Endothelial cell of umbilical vein (primary cell): ENCODE data around the gene PAX2. TPM values are rescaled to one million over a fixed set of nuclear protein-coding genes. Genes with fewer than 3 reads are reported as not detected.

Experiments used
- BruUV-seq: library from RNA; stranded (reverse); fragments of 400-500 nt; replicated peaks from 2 replicates; lab custom pipeline; 2021; lab: Mats Ljungman, UMichigan
- CTCF ChIA-PET: fragments of 300-600, 350-600 bp; sonication (Branson Sonifier 250); formaldehyde crosslinking; loops from one replicate; lab custom pipeline; 2021; ENCODE audit warnings: antibody characterized with exemption, inconsistent platforms; lab: Charles Lee
- POLR2A ChIA-PET: fragments of 300-600, 350-600 bp; sonication (Branson Sonifier 250); formaldehyde crosslinking; loops from one replicate; lab custom pipeline; 2021; ENCODE audit warnings: antibody characterized with exemption, inconsistent platforms; lab: Charles Lee
- DNase-seq: peaks from one replicate; pipeline ENCODE4 v3.0.0-alpha.2; 2011; ENCODE audit warnings: low read depth, low spot score
- FAIRE-seq: peaks from 2 replicates; lab custom pipeline; 2011; peaks lifted over from hg19 to GRCh38; lab: Jason Lieb, UNC
- H2AFZ ChIP-seq: 2 replicates; pipeline ENCODE4 v1.6.0; 2012; ENCODE audit warnings: low read depth, low read length, control low read depth, inconsistent platforms
- H3K27ac ChIP-seq: 2 replicates; pipeline ENCODE4 v1.5.1; 2011; ENCODE audit warnings: low read depth, mild to moderate bottlenecking, control low read depth, low read length, moderate library complexity; ENCODE audit not compliant: insufficient read depth
- H3K27me3 ChIP-seq, 2 experiments: 2 replicates each; pipeline versions ENCODE4 v1.6.0 to v1.6.1; 2011; ENCODE audit warnings: low read length in 2 of 2, mixed read lengths in 1 of 2; ENCODE audit not compliant: control insufficient read depth in 2 of 2, insufficient read depth in 2 of 2
- H3K36me3 ChIP-seq, 2 experiments: 2 replicates in 1 of 2; 3 replicates in 1 of 2; pipeline ENCODE4 v1.5.1; 2011; ENCODE audit warnings: low read length in 2 of 2, mild to moderate bottlenecking in 1 of 2, moderate library complexity in 1 of 2; ENCODE audit not compliant: control insufficient read depth in 2 of 2, insufficient read depth in 2 of 2; ENCODE audit errors: extremely low read depth in 1 of 2
- H3K4me1 ChIP-seq: 3 replicates; pipeline ENCODE4 v1.5.1; 2011; ENCODE audit warnings: mild to moderate bottlenecking, low read length; ENCODE audit not compliant: control insufficient read depth, insufficient read depth; ENCODE audit errors: extremely low read depth
- H3K4me2 ChIP-seq: 2 replicates; pipeline ENCODE4 v1.6.1; 2011; ENCODE audit warnings: low read length, control low read depth, mixed read lengths; ENCODE audit not compliant: insufficient read depth
- H3K4me3 ChIP-seq, 3 experiments: fragments of 200-600 bp in 1 of 3; sonication (generic), shearing (Covaris generic) in 1 of 3; replicated peaks in 1 of 3; 2 replicates each; pipeline ENCODE4 v1.5.1; 2011 to 2016; ENCODE audit warnings: control low read depth in 3 of 3, low read length in 3 of 3, mild to moderate bottlenecking in 2 of 3, inconsistent platforms in 1 of 3, low read depth in 1 of 3, moderate library complexity in 1 of 3; ENCODE audit not compliant: insufficient read depth in 1 of 3
- H3K79me2 ChIP-seq: 2 replicates; pipeline ENCODE4 v1.6.0; 2012; ENCODE audit warnings: low read length, inconsistent platforms; ENCODE audit not compliant: control insufficient read depth, insufficient read depth
- H3K9ac ChIP-seq: replicated peaks from 2 replicates; pipeline ENCODE3; 2011; ENCODE audit warnings: low read length, control low read depth; ENCODE audit not compliant: insufficient read depth; ENCODE audit errors: extremely low read depth
- H3K9me1 ChIP-seq: replicated peaks from 3 replicates; pipeline ENCODE4 v1.6.0; 2011; ENCODE audit warnings: mild to moderate bottlenecking, low read length; ENCODE audit not compliant: control insufficient read depth, insufficient read depth; ENCODE audit errors: extremely low read depth
- H3K9me3 ChIP-seq: replicated peaks from 2 replicates; pipeline ENCODE4 v1.5.1; 2012; ENCODE audit warnings: low read length, inconsistent platforms; ENCODE audit not compliant: control insufficient read depth, insufficient read depth
- H4K20me1 ChIP-seq: replicated peaks from 2 replicates; pipeline ENCODE3; 2011; ENCODE audit warnings: mild to moderate bottlenecking, low read length; ENCODE audit not compliant: control insufficient read depth, insufficient read depth; ENCODE audit errors: extremely low read depth
- CTCF ChIP-seq, 2 donors: IDR thresholded peaks; 1 replicate in 1 of 2; 2 replicates in 1 of 2; pipeline ENCODE4 v1.5.1; 2011; ENCODE audit warnings: low read length in 2 of 2, mild to moderate bottlenecking in 2 of 2, moderate library complexity in 2 of 2, control low read depth in 1 of 2, inconsistent platforms in 1 of 2, low read depth in 1 of 2; ENCODE audit not compliant: insufficient read depth in 1 of 2; ENCODE audit errors: extremely low read depth in 1 of 2
- EZH2 ChIP-seq: IDR thresholded peaks from 2 replicates; pipeline ENCODE4 v1.6.1; 2012; ENCODE audit warnings: borderline replicate concordance, low read depth, mild to moderate bottlenecking, moderate library complexity, low read length, inconsistent platforms; ENCODE audit not compliant: severe bottlenecking
- FOS ChIP-seq: IDR thresholded peaks from 2 replicates; pipeline ENCODE4 v1.6.1; 2011; ENCODE audit warnings: mild to moderate bottlenecking, low read length, moderate library complexity, borderline replicate concordance; ENCODE audit not compliant: insufficient read depth
- GATA2 ChIP-seq: IDR thresholded peaks from 2 replicates; pipeline ENCODE4 v1.7.0; 2011; ENCODE audit warnings: low read depth, mild to moderate bottlenecking, moderate library complexity, mixed read lengths, low read length; ENCODE audit not compliant: insufficient read length, insufficient read depth
- JUN ChIP-seq: IDR thresholded peaks from 2 replicates; pipeline ENCODE4 v1.6.1; 2011; ENCODE audit warnings: borderline replicate concordance, low read depth; ENCODE audit not compliant: insufficient read length, insufficient read depth
- MAX ChIP-seq: IDR thresholded peaks from 2 replicates; pipeline ENCODE4 v1.6.1; 2011; ENCODE audit not compliant: insufficient read depth, insufficient read length
- MYC ChIP-seq: IDR thresholded peaks from one replicate; pipeline ENCODE4 v1.6.1; 2011; ENCODE audit warnings: mild to moderate bottlenecking, low read depth, low read length
- POLR2A ChIP-seq: IDR thresholded peaks from 2 replicates; pipeline ENCODE4 v1.6.1; 2012; ENCODE audit warnings: low read depth, mild to moderate bottlenecking, control low read depth, low read length
- POLR2AphosphoS5 ChIP-seq: IDR thresholded peaks from 2 replicates; pipeline ENCODE4 v1.6.1; 2012; ENCODE audit warnings: low read depth, mild to moderate bottlenecking, control low read depth, low read length, moderate library complexity; ENCODE audit not compliant: insufficient read depth
- dilution Hi-C: fragments of 300-500 bp; cut with MboI; formaldehyde crosslinking; loops from one replicate; pipeline ENCODE4 v1.15.0; 2019; ENCODE audit warnings: low sequenced_read_pairs; ENCODE audit not compliant: extremely low pct_ligation_motif_present
- intact Hi-C: fragments of 100-400 bp; cut with micrococcal nuclease; formaldehyde crosslinking; loops from one replicate; pipeline ENCODE4 v1.10.0; 2022
- polyA plus RNA-seq, 4 experiments: library from polyadenylated mRNA; depleted of rRNA in 3 of 4; stranded (reverse) in 3 of 4; unstranded in 1 of 4; fragments of >200 nt; gene quantifications; 2 replicates each; pipeline versions ENCODE4 v1.2.1 to v1.2.3, GENCODE V29; 2011 to 2012; ENCODE audit warnings: missing spikeins in 1 of 4
- total RNA-seq: library from RNA; stranded (reverse); gene quantifications from 2 replicates; pipeline ENCODE4 v1.2.3, GENCODE V29; 2021

The PAX2 gene
- total and polyA plus RNA-seq, 2 donors (not counting 3 experiments of a cell fraction or from before 2014, with no cell fraction given), result not detected

- DNase-seq (no peak), FAIRE-seq (no peak)
- ChIA-PET CTCF (interaction anchor here (0.8 to 1.2 kb wide), 3 partner anchors 8 to 12 kb away, joined by 3 to 5 read pairs (median 3); no protein-coding TSS in a partner anchor), POLR2A (no interaction called here)
- Histone ChIP-seq H3K9me1 (no peaks in the 10 kb centered on the region), H4K20me1 (no peaks in the 10 kb centered on the region), H3K9ac (no peak overlapping the region), H2AFZ (no peak overlapping the region), H3K36me3 (no peaks in the 10 kb centered on the region), H3K4me2 (no peak overlapping the region), H3K4me1 (no peaks in the 10 kb centered on the region), H3K9me3 (no peaks in the 10 kb centered on the region), H3K27ac (no peak overlapping the region), H3K27me3 (peaks cover 88 to 89% of the 10 kb centered on the region in 2 experiments), H3K79me2 (no peaks in the 10 kb centered on the region), H3K4me3 (no peak overlapping the region)
- dilution Hi-C loops, result no loop called here
- no peak for TF ChIP-seq MAX
- TF ChIP-seq JUN, result no peak
- TF ChIP-seq EZH2, result no peak
- TF ChIP-seq FOS, result no peak
- no peak for TF ChIP-seq POLR2AphosphoS5
- no peak for TF ChIP-seq CTCF (IDR thresholded peaks at IDR 0.05; ENCODE audit: extremely low read depth in 1 of 2, insufficient read depth in 1 of 2, low read depth in 1 of 2, low read length in 2 of 2)
- TF ChIP-seq POLR2A, result no peak
- no peak for TF ChIP-seq GATA2
- no peak for TF ChIP-seq MYC
- BruUV-seq, result no TSS peak
- intact Hi-C loops, result no loop called here
Observed at GRCh38 chr10:100751211-100751933, 6.0 kb downstream of the PAX2 start.
